SKM-1 (cell line): ENCODE data around the gene RRAGA.
"Not testable (repeated sequence)": the region's sequence is repeated elsewhere in the genome, so short reads cannot be mapped to it uniquely, and the experiment has no call there.

Source experiments
- DNase-seq: peaks from one replicate; lab custom pipeline; 2025; ENCODE audit not compliant: unreplicated experiment; lab: John Stamatoyannopoulos, UW

RRAGA gene

DNA sequence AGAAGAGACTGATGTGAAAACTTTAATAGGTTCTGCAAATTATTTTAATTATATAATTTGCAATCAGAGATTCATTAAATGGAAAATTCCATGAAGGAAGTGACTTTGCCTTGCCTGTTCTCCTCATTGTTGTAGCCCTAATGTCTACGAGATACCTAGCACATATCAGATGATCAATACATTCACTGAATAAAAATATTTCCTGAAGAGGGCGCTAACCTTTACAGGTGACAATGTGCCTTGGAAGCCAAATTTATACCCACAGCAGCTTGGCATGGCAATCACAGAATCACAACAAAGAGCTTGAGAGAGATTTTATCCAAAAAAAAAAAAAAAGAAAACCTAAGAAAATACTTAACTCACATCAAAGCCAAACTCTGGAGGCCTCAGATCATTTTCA lies 36.1 kb downstream of the RRAGA start:
- DNase-seq: peak; percentile 29

DNA sequence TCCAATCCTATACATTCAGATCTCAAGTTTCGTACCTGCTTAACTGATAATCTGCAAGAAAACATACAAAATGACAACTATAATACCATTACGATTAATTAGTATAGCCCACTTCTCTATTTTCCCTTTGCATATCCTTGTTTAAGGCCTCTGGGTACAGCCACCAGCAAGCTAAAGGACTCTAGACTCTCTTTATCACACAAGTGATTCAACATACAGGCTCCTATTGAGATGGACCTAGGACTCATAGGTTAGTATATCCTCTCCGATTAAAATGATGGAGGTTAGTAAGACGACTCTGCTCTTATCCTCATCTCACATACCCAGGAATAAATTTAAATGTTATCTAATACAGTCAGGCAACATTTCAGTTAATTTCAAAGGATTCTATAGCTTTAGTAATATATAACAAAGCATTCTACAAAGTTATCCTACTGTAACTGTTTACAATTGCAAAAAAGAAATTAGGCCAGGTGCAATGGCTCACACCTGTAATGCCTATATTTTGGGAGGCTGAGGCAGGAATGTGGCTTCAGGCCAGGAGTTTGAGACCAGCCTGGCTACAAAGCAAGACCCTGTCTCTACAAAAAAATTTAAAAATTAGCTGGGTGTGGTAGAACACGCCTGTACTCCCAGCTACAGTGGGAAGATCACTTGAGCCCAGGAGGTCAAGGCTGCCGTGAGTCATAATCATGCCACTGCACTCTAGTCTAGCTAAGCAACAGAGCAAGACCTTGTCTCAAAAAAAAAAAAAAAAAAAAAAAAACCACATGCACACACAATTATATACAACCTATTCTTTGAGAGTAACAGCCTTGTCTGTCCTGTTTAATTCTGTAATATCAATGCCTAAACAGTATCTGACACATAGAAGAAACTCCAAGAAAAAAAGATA lies 38.1 kb downstream of the RRAGA start:
- no peak for DNase-seq

GRCh38 chr9:19097431-19097830 lies 48.2 kb downstream of the RRAGA start:
- DNase-seq: not testable (repeated sequence)
